ENCODE measurements around the gene XXYLT1.
A peak's percentile ranks its signal among the peaks of the same experiment; 100 is the strongest.

Gene XXYLT1

DNA sequence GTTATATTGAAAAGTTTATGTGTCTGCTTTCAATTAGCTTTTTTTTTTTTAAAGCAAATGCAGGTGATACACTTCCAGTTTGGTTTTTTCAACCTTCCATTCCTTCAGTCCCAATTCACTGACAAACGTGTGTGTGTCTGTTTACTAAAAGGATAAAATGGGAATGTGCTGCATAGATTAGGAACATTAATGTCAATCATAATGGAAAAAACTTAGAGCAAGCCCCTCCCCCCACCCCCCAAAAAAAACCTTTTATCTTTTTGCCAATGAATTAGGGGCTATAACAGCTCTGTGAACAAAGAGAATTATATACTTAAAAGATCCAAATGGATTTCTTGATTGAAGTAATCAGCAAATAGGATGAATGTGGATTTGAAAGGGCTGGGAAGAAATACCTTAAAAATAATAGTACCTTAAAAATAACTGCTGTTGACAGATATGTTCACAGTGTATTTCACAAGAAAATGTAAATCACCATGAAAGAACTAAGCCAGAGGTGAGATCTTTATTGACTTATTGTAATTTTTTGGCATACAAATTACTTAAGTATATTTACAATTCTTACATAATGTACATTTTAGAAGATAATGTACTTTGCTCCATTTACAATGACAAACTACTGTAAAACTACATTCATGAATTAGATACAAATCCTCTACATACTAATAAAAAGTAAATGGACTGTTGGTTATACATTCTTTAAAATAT is 3.5 kb upstream of the XXYLT1 start:
- H3K4me3 ChIP-seq (ENCODE audit: low read depth, low read length), result no peak overlapping the region
- no peak for DNase-seq (ENCODE audit: low read depth)
- TF ChIP-seq, protein P1, sequence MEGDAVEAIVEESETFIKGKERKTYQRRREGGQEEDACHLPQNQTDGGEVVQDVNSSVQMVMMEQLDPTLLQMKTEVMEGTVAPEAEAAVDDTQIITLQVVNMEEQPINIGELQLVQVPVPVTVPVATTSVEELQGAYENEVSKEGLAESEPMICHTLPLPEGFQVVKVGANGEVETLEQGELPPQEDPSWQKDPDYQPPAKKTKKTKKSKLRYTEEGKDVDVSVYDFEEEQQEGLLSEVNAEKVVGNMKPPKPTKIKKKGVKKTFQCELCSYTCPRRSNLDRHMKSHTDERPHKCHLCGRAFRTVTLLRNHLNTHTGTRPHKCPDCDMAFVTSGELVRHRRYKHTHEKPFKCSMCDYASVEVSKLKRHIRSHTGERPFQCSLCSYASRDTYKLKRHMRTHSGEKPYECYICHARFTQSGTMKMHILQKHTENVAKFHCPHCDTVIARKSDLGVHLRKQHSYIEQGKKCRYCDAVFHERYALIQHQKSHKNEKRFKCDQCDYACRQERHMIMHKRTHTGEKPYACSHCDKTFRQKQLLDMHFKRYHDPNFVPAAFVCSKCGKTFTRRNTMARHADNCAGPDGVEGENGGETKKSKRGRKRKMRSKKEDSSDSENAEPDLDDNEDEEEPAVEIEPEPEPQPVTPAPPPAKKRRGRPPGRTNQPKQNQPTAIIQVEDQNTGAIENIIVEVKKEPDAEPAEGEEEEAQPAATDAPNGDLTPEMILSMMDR (IDR thresholded peaks at IDR 0.05; ENCODE audit: low read depth, low read length, missing control alignments), result no peak

DNA sequence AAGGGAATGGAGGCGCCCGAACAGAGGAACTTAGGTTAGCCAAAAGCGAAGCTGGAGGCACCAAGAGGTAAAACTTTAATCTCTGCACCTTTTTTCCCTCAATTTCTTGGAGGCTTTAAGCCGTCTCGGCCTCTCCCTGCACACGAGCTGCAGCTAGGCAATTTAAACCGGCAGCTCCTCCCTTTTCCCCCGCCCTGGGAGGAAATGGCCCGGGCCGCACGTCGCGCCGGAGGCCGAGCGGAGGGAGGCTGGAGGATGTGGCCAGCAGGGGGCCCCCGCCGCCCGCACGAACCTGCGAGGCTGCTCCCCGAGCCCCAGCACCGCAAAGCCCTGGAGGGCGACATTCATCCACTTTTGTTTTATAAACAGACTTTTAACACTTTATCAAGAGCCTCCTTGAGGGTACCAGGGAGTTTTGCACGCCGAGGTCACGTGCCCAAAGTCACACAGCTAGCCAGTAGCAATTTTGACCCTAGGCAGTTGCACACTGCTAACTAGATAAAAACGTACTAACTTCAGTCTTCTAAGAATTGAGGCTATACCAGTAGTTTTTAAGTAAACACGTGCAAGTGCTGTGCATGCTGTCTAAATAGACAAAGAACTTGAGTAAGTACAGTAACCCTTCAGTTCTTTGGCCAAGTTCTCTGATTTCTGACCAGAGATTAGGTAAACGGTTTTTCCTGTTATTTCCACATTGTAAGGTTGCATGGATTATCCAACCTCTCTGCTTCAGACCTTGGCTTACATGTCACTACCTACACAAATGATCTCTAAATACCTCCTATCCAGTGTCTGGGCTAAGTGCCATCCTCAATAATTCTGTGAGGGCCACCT is 668 bp upstream of the XXYLT1 start:
- TF ChIP-seq, protein P1 (IDR thresholded peaks at IDR 0.05; ENCODE audit: low read depth, low read length, missing control alignments), result peak; percentile 79
- DNase-seq (ENCODE audit: low read depth), result peak; percentile 53
- peak overlapping the region; percentile 91 for H3K4me3 ChIP-seq (ENCODE audit: low read depth, low read length)

DNA sequence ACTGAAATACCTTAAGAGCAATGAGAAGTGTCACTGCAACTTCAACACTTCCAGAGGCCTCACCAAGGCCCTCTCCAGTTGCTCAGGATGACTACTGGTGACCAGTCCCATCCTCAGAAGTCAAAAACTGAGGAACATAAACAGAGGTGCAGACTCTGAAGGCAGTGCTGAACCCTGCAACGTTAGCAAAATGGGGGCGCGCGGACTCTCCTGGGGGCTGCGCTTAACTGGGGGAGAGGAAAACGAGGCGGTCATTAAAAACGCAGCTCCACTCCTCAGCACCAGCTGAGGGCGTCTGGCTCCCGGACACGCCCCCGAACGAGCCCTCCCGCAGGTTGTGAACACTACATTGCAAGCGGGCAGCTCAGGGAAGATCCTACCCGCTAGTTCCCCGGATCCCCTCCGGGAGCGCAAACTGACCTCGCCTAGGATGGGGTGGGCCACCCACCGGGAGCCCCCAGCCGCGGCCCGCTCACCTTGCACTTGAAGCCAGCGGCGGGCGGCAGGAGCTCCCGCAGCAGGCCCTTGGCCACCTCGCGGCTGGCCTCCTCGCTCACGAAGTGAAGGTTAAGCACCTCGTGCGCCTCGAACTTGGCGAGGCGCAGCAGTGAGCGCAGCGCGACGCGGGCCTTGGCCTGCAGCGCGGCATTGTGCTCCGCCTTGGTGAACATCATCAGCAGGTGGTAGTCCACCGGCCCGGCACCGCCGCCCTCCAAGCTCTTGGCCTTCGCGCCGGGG is 711 bp downstream of the XXYLT1 start:
- TF ChIP-seq, protein P1 (IDR thresholded peaks at IDR 0.05; ENCODE audit: low read depth, low read length, missing control alignments), result peak; percentile 5
- peak overlapping the region; percentile 91 for H3K4me3 ChIP-seq (ENCODE audit: low read depth, low read length)
- DNase-seq (ENCODE audit: low read depth), result no peak

DNA sequence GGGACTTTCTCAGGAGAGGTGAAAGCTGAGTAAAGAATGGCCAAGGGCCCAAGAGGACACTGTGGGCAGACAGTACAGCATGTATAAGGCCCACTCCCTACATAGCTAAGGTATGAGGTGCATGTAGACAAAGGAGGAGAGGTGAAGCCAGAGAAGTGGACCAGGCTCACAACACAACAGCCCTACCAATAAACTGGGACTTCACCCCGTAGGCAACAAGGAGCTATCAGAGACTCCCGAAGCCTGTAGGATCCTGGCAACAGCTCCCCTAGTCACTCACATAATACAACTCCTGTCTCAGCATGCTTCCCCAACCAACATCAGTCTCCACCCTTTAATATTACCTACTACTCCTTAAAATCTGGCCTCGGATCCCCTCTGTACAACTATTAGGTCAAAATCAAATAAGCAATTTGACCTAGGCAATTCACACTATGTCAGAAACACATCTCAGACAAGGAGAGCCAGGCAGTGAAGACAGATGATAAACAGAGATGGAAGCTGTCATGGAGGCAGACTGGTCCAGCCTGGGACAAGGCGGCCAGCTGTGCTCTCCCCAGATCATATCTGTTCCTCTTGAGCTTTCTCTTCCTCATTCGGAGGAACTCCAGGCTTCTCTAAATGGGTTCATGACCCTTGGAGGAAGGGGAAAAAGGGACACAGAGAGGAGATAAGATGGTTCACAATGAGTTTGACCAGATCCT is 1.4 kb downstream of the XXYLT1 start:
- no peak for DNase-seq (ENCODE audit: low read depth)
- TF ChIP-seq, protein P1 (IDR thresholded peaks at IDR 0.05; ENCODE audit: low read depth, low read length, missing control alignments), result no peak

DNA sequence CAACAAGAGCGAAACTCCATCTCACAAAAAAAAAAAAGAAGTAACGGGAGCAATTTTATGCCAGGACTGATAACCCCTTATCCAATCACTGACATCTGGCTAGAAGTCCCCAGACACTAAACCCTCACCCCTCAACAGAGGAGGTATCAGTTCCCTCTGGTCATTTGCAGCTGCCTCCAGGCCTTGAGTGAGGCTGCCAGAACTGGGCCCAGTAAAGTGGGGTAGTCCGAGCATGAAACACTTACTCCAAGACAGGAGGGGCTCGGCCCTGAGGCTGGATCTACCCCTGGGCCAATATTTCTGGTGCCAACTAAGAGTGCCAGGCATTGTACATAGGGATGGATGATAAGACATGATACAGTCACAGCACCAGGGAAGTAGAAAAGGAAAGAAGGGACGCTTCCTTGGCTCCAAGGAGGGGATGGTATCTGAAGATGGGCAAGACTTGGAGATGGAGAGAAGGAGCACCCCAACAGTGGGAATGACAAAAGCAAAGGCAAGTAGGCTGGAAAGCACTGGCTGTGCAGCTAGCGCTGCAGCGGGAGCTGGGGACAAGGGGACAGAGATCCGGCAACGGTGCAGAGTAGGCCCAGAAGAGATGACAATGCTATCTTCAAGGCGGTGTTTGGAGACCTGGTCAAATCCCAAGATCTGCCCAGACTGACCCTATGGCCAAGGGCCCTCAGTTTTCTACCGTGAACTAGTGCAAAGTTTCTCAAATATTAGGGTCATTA is 2.2 kb downstream of the XXYLT1 start:
- no peak overlapping the region for H3K4me3 ChIP-seq (ENCODE audit: low read depth, low read length)
- no peak for DNase-seq (ENCODE audit: low read depth)
- TF ChIP-seq, protein P1 (IDR thresholded peaks at IDR 0.05; ENCODE audit: low read depth, low read length, missing control alignments), result no peak

More for the DNA sequence above, 1.4 kb downstream of the XXYLT1 start:
- peak overlapping the region; percentile 91 for H3K4me3 ChIP-seq (ENCODE audit: low read depth, low read length)

DNA sequence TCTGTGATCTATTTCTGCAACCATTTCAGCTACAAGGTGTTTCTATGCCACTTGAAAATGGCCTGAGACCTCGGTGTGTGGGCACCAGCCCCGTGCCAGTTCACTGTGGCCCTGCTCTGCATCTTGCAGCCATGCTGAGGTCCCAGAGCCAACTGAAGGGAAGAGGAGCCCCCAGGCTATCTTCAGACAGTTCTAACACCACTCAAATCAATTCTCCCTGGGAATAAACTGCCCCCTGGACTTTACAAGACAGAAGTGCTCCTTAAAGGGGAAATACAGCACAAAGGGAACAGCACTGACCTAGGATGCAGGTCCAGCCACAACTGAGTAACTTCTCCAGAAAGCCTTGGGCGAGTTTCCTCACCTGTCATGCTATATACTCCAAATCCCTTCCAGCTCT is 3.9 kb downstream of the XXYLT1 start:
- no peak overlapping the region for H3K4me3 ChIP-seq (ENCODE audit: low read depth, low read length)
- TF ChIP-seq, protein P1 (IDR thresholded peaks at IDR 0.05; ENCODE audit: low read depth, low read length, missing control alignments), result no peak
- no peak for DNase-seq (ENCODE audit: low read depth)
